GM18870 (cell line): ENCODE data around the gene NACC2.
"Not testable (repeated sequence)": the region's sequence is repeated elsewhere in the genome, so short reads cannot be mapped to it uniquely, and the experiment has no call there.

Experiments
- ATAC-seq: cut with Tn5 transposase; IDR thresholded peaks from one replicate; pipeline ENCODE4 v1.9.1; 2021; ENCODE audit warnings: moderate library complexity; ENCODE audit not compliant: unreplicated experiment

NACC2 gene

GRCh38 chr9:136049491-136050265 lies 45.4 kb downstream of the NACC2 start:
- ATAC-seq, result no peak

- ATAC-seq, result no peak
Observed at GRCh38 chr9:136048560-136049411, 46.3 kb downstream of the NACC2 start.

- no peak for ATAC-seq
Observed at GRCh38 chr9:136047775-136048559, 47.1 kb downstream of the NACC2 start.

- no peak for ATAC-seq
Observed at GRCh38 chr9:136047076-136047774, 47.9 kb downstream of the NACC2 start.

- ATAC-seq, result no peak
Observed at GRCh38 chr9:136046554-136046920, 48.6 kb downstream of the NACC2 start.

GRCh38 chr9:136045595-136046553 lies 49.2 kb downstream of the NACC2 start:
- ATAC-seq, result no peak

- ATAC-seq, result no peak
Observed at GRCh38 chr9:136044971-136045594, 50.0 kb downstream of the NACC2 start.

- ATAC-seq, result no peak
Observed at GRCh38 chr9:136044207-136044970, 50.7 kb downstream of the NACC2 start.

GRCh38 chr9:136043441-136043991 lies 51.6 kb downstream of the NACC2 start:
- ATAC-seq, result no peak

GRCh38 chr9:136042541-136042940 lies 52.5 kb downstream of the NACC2 start:
- ATAC-seq, result no peak

- ATAC-seq, result not testable (repeated sequence)
Observed at GRCh38 chr9:136040848-136041247, 54.2 kb downstream of the NACC2 start.

GRCh38 chr9:136039488-136039887 lies 55.6 kb downstream of the NACC2 start:
- ATAC-seq, result no peak

GRCh38 chr9:136036848-136037247 lies 58.2 kb downstream of the NACC2 start:
- ATAC-seq, result no peak

- ATAC-seq, result no peak
Observed at GRCh38 chr9:136036050-136036449, 59.0 kb downstream of the NACC2 start.

- no peak for ATAC-seq
Observed at GRCh38 chr9:136031741-136032730, 63.1 kb downstream of the NACC2 start.

GRCh38 chr9:136031094-136031493 lies 64.0 kb downstream of the NACC2 start:
- no peak for ATAC-seq

GRCh38 chr9:136029556-136029955 lies 65.5 kb downstream of the NACC2 start:
- no peak for ATAC-seq
